Stimulated activated CD8-positive, alpha-beta memory T cell treated with anti-CD3 and anti-CD28 coated beads, Interleukin-2, amount 100 ng/mL, for 1 hour (primary cell): ENCODE results near the gene DYSF.
"Not testable (repeated sequence)": the region's sequence is repeated elsewhere in the genome, so short reads cannot be mapped to it uniquely, and the experiment has no call there.

Experiments
- DNase-seq, 2 donors: peaks; one replicate each; pipeline ENCODE4 v3.0.0-alpha.2; 2020; ENCODE audit warnings: low read depth in 2 of 2

DYSF gene

DNA sequence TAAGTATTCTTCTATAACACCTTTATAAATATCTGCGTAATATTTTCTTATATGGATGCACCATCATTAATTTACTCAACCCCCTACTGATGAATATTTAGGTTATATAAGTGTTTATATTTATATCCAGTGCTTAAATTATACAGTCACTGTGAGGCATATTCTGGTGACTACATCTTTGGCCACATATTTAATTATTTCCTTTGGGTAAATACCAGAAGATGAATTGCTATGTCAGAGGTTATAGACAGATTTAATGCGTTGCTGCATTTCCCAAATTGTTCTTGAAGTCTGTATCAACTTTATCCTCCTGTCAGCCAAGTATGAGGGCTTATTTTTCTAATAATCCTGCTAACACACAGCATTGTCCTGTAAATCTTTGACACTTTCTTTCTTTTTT lies 18.7 kb downstream of the DYSF start:
- no peak for DNase-seq

DNA sequence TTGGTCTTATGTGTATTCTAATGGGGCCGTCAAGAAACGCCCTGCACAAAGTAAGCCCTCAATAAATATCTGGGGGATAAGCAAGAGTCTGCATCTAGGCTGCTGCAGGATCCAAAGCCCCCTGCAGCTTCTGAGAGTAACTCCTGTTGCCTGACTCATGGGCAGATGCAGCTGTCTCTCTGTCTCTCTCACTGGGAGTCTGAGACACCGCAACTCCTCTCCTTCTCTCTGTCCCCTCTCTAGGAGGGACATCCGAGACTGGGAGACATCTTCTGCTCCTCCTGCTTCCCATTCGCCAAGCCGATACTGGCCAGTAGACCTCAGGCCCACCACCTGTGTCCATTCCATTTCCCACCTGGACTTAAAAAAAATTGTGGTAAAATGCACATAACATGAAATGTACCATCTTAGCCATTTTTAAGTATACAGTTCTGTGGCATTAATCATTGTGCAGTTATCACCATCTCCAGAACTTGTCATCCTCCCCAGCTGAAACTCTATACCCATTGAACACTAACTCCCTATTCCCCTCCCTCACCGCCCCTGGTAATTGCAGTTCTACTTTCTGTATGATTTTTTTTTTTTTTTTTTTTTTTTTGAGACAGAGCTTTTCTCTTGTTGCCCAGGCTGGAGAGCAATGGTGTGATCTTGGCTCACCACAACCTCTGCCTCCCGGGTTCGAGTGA lies 20.1 kb downstream of the DYSF start:
- no peak for DNase-seq

DNA sequence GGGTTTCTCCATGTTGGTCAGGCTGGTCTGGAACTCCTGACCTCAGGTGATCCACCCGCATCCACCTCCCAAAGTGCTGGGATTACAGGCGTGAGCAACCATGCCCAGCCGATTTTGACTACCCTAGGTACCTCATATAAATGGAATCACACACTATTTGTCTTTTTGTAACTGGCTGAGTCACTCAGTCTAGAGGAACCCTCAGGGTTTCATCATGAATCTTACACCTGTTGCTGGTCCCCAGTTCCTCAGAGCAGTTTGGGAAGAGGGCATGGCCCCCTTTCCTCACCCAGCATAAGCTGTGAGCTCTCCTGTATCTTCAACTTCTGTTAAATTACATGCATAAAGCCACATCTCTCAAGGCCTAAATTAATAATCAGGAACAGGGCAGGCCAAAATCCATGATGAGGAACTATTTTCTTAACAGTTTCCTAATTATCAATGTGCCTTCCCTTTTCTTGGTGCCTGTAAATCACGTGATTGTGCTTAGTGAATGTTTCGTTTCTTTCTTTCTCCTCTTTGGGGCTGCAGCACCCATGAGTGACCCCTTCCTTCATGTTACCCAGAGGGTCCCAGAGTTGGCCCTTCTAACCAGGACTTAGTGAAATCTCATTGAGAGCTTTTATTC lies 20.9 kb downstream of the DYSF start:
- DNase-seq, result no peak

DNA sequence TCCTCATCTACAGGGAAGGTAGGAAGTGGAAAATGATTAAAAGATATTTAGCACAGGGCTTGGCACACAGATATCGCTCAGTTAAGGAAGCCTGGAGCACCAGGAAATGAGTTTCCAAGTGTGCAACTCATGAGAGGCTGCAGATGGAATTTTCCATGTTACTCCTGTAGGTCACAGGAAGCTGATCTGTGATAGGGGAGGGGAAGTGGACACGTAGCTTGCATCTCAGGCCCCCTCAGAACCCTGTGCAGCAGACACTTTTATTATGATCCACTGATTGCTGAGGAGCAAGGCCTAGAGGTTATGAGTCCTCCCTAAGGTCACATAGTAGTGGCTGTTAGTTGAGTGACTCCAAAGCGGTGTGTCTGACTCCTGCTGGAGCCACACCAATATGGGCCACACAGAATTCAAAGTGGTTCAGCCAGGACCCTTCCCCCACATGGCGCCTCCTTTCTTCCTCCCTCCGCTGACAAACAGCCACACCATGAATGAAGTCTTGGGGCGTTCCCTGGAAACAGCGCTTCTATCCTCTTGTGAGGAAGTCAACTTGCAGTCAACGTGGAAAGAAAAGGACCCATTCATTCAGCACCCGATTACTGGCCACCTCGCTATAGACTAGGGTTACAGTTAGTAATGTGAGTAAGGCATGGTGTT lies 21.5 kb downstream of the DYSF start:
- DNase-seq, result no peak

DNA sequence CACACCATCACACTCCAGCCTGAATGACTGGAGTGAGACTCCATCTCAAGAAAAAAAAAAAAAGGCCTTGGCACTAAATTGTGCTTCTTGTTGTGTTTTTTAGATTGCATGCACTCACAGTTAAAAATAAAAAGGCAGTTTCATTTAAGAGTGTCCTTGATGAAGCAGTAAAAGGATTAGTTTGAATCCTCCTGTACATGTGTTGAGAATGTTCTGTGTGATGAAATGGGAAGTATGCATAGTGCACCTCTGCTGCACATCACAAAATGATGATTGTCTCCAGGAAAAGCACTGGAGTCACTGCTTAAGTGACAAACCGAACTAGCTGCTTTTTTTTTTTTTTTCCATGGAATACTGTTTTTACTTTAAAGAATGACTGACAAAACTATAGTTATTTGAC lies 23.1 kb downstream of the DYSF start:
- DNase-seq, result no peak

DNA sequence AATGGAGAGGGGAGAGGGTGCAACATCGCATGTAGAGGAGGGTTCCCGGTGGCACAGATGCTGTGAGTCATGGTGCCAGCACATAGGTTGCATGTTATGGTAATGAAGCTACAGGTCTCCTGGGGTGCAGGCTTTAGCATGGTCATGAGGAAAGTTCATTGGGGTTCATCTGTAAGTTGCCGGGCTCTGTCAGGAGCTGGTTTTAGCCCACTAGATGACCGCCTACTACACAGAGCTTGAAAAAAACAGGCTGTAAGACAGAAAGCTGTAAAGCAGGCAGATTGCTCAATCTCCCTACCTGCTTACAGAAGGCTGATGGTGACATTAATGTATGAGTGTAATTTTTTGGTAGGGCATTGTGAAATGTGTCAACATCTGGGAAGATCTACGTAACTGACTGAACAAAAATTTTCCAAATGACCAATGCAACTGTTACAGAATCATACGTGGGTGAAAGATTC lies 23.9 kb downstream of the DYSF start:
- DNase-seq, result no peak

DNA sequence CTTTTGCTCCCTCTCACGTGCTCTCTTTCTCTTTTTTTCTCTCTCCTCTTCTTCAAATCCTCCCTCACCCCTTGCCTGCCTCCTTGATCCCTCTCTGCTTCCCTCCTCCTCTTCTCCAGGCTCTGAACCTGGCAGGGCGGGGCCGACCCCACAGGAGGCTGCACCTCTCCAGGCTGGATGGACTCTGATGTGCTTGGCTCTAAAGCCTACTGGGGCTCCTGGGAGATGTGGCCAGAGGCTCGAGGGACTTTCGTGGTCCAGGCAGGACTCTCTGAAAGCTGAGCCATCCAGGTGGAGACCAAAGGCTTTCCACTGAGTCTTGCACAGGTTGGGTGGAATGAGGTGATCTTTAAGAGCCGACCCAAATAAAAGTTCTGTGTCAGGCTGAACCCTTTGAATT lies 25.4 kb downstream of the DYSF start:
- DNase-seq, result no peak

DNA sequence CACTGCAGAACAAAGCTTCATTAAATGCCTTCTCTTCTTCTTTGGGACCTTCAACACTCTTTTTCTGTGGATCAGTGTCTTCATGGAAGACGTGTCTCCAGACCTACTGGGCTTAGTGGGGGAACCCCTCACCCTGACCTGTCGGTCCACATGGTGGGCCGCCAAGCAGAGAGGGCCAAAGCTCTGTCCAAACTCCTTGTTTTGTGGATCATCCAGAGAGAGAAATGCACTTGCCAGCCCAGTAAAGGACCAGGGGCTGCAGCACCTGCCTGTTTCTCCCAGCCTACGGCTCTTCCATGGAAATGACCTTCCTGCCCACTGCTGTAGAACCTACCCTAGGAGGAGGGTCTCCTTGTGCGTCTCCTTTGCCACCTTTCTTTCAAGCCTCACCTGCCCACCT lies 25.9 kb downstream of the DYSF start:
- DNase-seq, result no peak

DNA sequence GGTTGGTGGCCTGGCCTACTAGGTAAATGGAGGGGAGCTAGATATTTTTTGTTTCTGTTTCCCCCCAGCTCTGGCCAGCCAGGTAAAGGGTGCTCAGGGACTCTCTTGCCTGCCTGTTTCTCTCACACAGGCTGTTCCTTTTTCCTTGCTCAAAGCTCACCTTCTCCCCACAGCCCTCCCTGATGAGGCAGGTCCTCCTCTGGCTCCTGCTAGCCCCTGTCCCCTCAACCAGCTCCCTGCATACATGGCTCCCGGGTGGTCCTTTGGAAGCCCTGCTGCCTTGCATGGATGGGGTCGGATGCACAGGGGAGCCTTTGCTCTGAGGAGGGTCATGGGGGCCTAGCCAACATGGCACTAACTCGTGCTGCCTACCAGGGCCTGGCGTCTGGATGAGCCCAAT lies 27.8 kb downstream of the DYSF start:
- DNase-seq, result no peak

DNA sequence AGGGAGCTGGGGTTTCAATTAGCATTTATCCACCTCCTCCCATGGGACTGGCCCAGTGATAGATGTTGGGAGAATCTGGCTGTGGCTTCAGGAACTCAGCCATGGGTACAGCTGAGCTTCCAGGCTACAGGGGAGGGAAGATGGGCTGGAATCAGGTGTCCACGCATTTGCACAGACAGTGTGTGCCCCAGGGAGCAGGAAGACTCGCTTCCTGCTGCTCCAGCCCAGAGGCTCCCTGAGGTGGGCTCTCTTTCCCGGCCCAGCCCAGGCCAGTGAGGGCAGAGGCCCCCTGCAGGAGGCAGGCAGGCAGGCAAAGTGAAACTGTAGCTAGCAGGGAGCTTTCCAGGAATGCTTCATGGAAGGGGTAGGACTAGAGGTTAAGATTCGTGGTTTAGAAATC lies 28.7 kb downstream of the DYSF start:
- DNase-seq, result no peak

DNA sequence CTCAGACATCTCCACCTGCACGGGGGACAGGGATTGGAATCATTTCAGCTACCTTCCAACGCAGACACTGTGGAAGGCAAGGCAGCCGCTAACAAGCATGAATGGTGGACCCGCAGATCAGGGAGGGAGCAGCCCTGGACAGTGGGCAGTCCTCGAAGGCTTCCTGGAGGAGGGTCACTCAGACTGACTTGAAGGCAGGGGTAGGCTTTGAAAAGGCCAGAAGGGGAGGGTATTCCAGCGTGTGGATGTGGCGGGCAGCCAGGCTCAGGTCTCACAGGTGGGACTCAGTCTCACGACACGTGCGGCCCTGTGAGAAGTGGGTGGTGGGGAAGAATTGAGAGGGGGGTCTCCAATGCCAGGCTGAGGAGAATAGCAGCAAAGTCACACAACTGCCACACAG lies 29.9 kb downstream of the DYSF start:
- no peak for DNase-seq

DNA sequence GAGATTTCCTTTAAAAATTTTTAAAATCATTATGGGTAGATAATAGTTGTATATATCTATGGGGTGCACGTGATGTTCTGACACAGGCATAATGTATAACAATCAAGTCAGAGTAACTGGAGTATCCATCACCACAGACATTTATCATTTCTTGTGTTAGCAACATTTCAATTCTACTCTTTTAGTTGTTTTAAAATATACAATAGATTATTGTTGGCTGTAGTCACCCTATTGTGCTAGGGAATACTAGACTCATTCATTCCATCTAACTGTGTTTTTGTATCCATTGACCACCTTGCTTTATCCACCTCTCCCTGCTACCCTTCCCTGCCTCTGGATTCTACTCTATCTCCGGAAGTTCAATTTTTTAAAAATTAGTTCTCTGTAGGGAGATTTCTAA lies 31.0 kb downstream of the DYSF start:
- DNase-seq, result no peak

DNA sequence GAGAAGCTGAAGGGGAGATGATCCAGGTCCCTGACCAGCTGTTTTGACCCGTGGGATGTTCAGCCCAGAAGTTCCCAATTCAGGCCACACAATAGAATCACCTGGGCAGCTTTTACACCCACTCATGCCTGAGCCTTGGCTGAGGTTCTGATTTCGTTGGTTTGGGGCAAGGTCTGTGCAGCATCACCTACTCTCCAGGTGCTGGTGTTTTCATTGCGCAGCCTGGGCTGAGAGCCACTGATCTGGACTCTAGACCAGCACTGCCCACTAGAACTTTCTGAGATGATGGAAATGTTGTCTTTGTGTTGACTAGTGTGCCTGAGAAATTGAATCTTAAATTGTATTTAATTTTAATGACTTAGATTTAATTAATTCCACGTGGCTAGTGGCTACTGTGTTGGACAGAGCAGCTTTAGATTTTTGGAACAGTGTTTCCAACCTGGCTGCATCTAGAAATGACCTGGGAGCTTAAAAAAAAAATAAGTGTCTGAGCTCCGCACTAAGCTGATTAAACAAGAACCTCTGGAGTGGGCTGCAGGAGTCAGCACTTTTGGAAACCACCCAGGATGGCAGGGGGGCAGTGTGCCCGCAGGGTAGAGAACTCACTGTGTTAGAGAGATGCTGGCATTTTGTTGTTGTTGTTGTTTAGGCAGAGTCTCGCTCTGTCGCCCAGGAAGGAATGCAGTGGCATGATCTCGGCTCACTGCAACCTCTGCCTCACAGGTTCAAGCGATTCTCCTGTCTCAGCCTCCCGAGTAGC lies 33.7 kb downstream of the DYSF start:
- DNase-seq, result no peak

DNA sequence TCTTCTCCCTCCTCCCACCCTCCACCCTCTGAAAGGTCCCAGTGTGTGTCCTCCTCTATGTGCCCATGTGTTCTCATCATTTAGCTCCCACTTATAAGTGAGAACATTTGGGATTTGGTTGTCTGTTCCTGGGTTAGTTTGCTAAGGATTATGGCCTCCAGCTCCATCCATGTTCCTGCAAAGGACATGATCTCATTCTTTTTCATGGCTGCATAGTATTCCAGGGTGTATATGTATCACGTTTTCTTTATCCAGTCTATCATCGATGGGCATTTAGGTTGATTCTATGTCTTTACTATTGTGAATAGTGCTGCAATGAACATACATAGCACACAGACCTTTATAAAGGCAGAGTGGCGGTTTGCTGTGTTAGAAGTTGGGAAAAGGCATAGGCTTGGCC lies 38.2 kb downstream of the DYSF start:
- not testable (repeated sequence) for DNase-seq

DNA sequence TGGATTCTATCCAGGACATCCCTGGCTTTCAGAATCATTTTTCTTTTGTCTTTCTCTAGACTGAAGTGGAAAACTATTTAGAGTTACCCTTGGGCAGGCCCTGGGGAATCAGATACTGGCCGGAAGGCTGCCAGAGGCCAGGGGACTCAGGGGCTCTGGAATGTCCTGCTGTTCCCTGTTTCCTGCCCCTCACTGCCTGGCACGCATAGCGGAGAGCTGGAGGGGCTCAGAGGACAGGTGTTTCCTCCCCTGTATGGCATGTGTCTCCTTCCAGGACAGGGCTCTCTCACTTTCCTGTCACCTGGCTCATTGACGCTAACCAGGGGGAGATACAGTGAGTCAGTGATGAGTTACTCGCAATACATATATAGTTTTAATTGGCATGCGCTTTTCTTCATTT lies 38.8 kb downstream of the DYSF start:
- no peak for DNase-seq

DNA sequence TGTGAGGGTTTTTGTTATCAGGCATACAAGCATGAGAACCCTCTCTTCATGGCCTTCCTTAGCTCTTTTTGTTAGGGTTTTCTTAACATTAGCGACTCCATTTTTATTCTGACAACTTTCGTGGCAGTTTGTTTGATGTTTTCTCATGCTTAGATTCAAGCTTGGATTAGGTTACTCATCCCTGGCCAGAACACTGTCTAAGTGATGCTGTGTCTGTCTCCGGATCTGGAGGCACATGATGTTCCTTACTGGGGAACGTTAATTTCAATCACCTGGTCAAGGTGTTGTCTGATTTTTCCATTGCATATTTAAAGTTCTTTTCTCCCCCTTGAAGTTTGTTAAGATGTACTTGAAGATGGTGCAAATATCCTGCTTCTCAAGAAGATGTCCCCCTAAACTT lies 40.7 kb downstream of the DYSF start:
- DNase-seq, result no peak

DNA sequence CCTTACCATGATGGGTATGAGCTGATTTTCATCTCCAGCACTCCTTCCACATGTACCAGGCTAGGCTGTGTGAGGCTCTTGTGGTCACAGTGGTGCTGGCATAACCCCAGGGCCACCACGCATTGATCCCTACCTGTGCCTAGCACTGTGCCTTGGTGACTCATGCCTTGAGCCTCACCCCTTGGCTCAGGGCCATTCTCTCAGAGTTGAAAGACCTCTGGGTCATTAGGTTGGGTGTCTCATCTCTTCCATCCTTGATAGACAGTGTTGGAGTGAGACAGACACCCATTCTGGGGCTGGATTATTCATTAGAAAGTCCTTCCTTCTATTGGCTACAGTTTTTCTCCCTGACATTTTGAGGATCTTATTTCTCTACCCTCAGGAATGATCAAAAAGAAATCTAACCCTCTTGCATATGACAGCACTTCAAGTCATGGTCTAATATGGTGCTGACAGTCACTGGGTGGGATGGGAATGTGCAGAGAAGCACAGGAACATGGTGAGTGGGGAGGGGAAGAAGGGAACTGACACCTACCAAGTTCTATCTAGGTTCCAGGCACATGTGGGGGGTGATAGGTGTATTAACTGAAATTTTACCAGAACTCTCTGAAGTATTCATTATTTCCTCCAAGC lies 41.3 kb downstream of the DYSF start:
- no peak for DNase-seq

DNA sequence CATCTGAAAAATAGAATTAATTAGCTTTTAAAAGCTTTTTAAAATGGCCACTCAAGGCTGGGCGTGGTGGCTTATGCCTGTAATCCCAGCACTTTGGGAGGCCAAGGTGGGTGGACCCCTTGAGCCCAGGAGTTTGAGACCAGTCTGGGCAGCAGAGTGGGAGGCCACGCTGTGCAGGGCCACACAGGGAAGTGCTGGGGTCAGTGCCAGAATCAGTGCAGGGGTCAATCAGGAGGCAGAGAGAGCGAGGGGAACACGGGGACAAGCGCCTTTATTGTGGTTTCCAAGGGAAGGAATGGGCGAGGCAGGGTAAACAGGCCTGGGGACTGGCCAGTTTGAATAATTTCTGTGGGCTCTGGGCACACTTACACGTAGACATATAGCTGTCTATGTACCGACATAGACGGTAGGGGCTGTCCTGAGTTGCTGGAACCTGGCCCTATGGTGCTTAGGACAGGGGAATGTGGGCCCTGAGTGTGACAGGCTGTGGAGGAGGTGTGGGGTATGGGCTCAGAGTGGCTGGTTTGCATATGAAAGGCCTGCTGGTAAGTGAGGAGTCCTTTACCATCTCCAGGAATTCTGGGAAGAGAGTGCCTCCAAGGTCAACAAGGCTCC lies 42.9 kb downstream of the DYSF start:
- no peak for DNase-seq

DNA sequence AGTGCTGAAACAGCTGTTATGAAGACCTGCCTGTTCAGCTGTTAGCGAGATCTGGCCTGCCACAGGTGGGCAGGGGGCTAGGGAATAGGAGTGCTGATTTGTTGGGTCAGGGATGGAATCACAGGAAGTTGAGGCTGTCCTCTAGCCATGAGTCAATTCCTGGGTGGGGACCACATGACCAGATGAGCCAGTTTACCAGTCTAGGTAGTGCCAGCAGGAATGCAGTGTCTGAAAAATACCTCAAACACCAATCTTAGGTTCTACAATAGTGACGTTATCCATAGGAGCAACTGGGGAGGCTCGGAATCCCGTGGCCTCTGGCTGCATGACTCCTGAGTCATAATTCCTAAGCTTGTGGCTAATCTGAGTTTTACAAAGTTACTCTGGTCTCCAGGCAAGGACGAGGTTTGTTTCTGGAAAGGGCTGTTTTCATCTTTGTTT lies 44.9 kb downstream of the DYSF start:
- DNase-seq, result no peak

DNA sequence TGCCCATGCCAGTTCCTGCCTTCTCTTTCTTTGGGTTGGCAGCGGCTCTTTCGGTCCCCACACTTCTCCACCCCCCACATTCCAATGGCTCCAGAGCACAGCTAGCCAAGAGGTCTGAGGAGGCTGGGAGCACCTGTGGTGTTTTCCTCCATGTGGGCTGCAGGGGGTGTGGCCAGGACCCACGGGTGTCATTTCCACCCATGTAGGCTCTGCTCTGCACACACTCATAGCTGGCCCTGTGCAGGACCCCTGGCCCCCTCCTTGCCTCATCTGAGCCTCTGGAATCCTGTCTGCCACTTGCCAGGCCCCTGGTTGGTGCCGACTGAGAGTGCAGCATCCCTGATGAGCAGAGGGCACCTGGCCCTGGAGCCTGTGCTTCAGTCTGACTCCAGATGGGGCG lies 46.3 kb downstream of the DYSF start:
- no peak for DNase-seq

DNA sequence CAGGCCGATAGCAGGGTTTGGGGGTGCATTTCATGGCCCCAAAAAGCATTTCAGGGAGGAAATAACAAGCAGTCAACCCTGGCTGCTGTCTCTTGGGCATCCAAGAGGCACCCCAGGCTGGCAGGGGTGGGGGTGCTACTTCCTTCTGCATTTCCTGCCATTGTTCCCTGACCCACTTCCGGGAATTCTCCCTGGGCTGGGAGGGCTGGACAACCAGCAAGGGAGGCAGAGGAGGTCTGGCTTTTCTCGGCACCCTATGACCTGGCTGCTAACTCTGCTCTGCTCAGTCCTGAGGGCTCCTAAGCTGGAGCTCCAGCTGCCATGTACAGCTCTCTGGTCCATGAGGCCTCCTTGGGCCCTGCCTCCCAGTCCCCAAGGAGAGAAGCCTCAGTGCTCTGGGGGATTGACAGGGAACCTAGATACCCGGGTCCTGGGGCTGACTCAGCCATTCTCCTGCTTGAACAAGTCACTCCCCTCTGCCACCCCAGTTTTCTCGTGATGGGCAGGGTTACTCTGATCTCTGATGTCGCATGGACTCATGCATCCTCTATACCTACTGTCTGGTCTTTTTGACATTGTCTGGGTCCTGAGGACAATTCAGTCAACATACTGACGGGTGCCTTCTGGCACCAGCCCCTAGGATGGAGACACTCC lies 47.2 kb downstream of the DYSF start:
- no peak for DNase-seq
